PC-3 (cell line): ENCODE results near the gene NLN. TPM values are rescaled to one million over a fixed set of nuclear protein-coding genes. Genes with fewer than 3 reads are reported as not detected.

Experiments used
- ATAC-seq: fragments of 200-7000 bp; cut with Tn5 transposase; 2 replicates; pipeline ENCODE4 v1.9.1; 2020; ENCODE audit warnings: mild to moderate bottlenecking, moderate library complexity
- BruUV-seq: library from RNA; stranded (reverse); fragments of 400-500 nt; replicated peaks from 2 replicates; lab custom pipeline; 2021; lab: Mats Ljungman, UMichigan
- CTCF ChIA-PET: fragments of 300-600 bp; sonication (Branson Sonifier 250); formaldehyde crosslinking; loops from one replicate; lab custom pipeline; 2022; ENCODE audit warnings: antibody characterized with exemption; lab: Charles Lee
- POLR2A ChIA-PET: fragments of 300-600 bp; sonication (Branson Sonifier 250); formaldehyde crosslinking; loops from one replicate; lab custom pipeline; 2022; ENCODE audit warnings: antibody characterized with exemption; ENCODE audit not compliant: unreplicated experiment; lab: Charles Lee
- DNase-seq: peaks from one replicate; pipeline ENCODE4 v3.0.0-alpha.2; 2015
- H2AFZ ChIP-seq: fragments of 300-600 bp; sonication (generic); 2 replicates; pipeline ENCODE4 v1.6.0; 2016; ENCODE audit warnings: antibody characterized with exemption, low read length
- H3F3A ChIP-seq: fragments of 300-600 bp; sonication (generic); one replicate; pipeline ENCODE4 v1.6.0; 2017; ENCODE audit warnings: antibody characterized with exemption, low read length, control low read depth, mild to moderate bottlenecking; ENCODE audit not compliant: unreplicated experiment
- H3K27ac ChIP-seq: fragments of 300-600 bp; sonication (generic); 2 replicates; pipeline ENCODE4 v1.5.1; 2016; ENCODE audit warnings: mild to moderate bottlenecking, low read length
- H3K27me3 ChIP-seq: fragments of 300-600 bp; sonication (generic); 2 replicates; pipeline ENCODE4 v1.6.1; 2016; ENCODE audit warnings: low read length, mixed read lengths
- H3K36me3 ChIP-seq: fragments of 300-600 bp; sonication (generic); 2 replicates; pipeline ENCODE4 v1.6.1; 2016; ENCODE audit warnings: low read depth, mixed run types, low read length, mixed read lengths
- H3K4me1 ChIP-seq: fragments of 300-600 bp; sonication (generic); 2 replicates; pipeline ENCODE4 v1.5.1; 2016; ENCODE audit warnings: low read length; ENCODE audit not compliant: insufficient read depth
- H3K4me2 ChIP-seq: fragments of 300-600 bp; sonication (generic); 2 replicates; pipeline ENCODE4 v1.6.0; 2016; ENCODE audit warnings: low read length
- H3K4me3 ChIP-seq: fragments of 300-600 bp; sonication (generic); 2 replicates; pipeline ENCODE4 v1.5.1; 2016; ENCODE audit warnings: mild to moderate bottlenecking, low read length, mixed read lengths
- H3K79me2 ChIP-seq: fragments of 300-600 bp; sonication (generic); 2 replicates; pipeline ENCODE4 v1.6.1; 2017; ENCODE audit warnings: low read length, mixed read lengths
- H3K9ac ChIP-seq: fragments of 300-600 bp; sonication (generic); 2 replicates; pipeline ENCODE4 v1.6.0; 2016; ENCODE audit warnings: mild to moderate bottlenecking, low read length
- H3K9me2 ChIP-seq: fragments of 300-600 bp; sonication (generic); replicated peaks from 2 replicates; pipeline ENCODE4 v1.6.1; 2016; ENCODE audit warnings: mixed run types, low read length, mixed read lengths
- H3K9me3 ChIP-seq: fragments of 300-600 bp; sonication (generic); 2 replicates; pipeline ENCODE4 v1.6.1; 2016; ENCODE audit warnings: low read length, mixed read lengths
- H4K20me1 ChIP-seq: fragments of 300-600 bp; sonication (generic); 2 replicates; pipeline ENCODE4 v1.6.1; 2016; ENCODE audit warnings: low read length, mixed read lengths
- EZH2 ChIP-seq: fragments of 300-600 bp; sonication (generic); IDR thresholded peaks from one replicate; pipeline ENCODE4 v1.6.1; 2017; ENCODE audit warnings: antibody characterized with exemption, mild to moderate bottlenecking, low read length; ENCODE audit not compliant: unreplicated experiment
- EZH2phosphoT487 ChIP-seq: fragments of 300-600 bp; sonication (generic); IDR thresholded peaks from 2 replicates; pipeline ENCODE4 v1.6.1; 2018; ENCODE audit warnings: mild to moderate bottlenecking, antibody characterized with exemption, low read length, borderline replicate concordance
- intact Hi-C: fragments of 100-400 bp; cut with micrococcal nuclease; formaldehyde crosslinking; loops from 2 replicates; pipeline ENCODE4 v1.9.0; 2023
- total RNA-seq: library from RNA; depleted of rRNA; stranded (reverse); fragments of >200 nt; gene quantifications from 2 replicates; pipeline ENCODE4 v1.2.3, GENCODE V29; 2014
- TF ChIP-seq, protein P1 (sequence below): fragments of 300-600 bp; sonication (generic); conservative IDR thresholded peaks from 2 replicates; pipeline ENCODE4 v1.5.1; 2017; ENCODE audit warnings: antibody characterized with exemption, low read depth, mild to moderate bottlenecking, low read length

The NLN gene
- total RNA-seq, 1 experiment from 2014 or later = 13.6 TPM

DNA sequence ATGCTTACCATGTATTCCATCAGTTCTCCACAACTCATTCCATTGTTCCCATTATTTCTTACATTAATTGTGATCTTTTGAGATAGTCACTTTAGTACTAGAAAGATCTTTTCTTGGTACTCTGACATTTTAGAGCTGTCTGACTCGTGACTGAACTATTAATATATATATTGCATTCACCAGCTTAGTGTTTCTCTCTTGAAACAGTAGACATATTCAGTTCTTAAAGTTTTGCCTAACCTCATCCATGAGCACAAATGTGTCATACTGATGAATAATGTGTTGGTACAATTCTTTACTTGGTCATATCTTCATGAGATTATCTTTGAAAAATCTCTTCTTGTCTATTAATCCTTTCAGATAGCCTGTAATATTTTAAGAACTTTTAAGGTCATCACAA, 74.3 kb downstream of the NLN start:
- Histone ChIP-seq H3K27me3 (no peaks in the 10 kb centered on the region), H3K36me3 (no peaks in the 10 kb centered on the region), H3K27ac (no peak overlapping the region), H2AFZ (no peak overlapping the region), H3K4me3 (no peak overlapping the region), H3F3A (no peaks in the 10 kb centered on the region), H4K20me1 (no peaks in the 10 kb centered on the region), H3K79me2 (no peaks in the 10 kb centered on the region), H3K9me3 (no peaks in the 10 kb centered on the region), H3K4me1 (0 out of 2 replicates have a peak, but pooled peaks cover 4% of the 10 kb centered on the region), H3K9ac (no peak overlapping the region), H3K4me2 (no peak overlapping the region), H3K9me2 (no peaks in the 10 kb centered on the region)
- TF ChIP-seq, protein P1, sequence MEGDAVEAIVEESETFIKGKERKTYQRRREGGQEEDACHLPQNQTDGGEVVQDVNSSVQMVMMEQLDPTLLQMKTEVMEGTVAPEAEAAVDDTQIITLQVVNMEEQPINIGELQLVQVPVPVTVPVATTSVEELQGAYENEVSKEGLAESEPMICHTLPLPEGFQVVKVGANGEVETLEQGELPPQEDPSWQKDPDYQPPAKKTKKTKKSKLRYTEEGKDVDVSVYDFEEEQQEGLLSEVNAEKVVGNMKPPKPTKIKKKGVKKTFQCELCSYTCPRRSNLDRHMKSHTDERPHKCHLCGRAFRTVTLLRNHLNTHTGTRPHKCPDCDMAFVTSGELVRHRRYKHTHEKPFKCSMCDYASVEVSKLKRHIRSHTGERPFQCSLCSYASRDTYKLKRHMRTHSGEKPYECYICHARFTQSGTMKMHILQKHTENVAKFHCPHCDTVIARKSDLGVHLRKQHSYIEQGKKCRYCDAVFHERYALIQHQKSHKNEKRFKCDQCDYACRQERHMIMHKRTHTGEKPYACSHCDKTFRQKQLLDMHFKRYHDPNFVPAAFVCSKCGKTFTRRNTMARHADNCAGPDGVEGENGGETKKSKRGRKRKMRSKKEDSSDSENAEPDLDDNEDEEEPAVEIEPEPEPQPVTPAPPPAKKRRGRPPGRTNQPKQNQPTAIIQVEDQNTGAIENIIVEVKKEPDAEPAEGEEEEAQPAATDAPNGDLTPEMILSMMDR = no peak
- no peak for TF ChIP-seq EZH2
- TF ChIP-seq EZH2phosphoT487 = no peak
- no TSS peak for BruUV-seq
- ChIA-PET CTCF (no interaction called here), POLR2A (no interaction called here)
- peak; percentile 25 for DNase-seq
- intact Hi-C loops = no loop called here
- no peak for ATAC-seq

DNA sequence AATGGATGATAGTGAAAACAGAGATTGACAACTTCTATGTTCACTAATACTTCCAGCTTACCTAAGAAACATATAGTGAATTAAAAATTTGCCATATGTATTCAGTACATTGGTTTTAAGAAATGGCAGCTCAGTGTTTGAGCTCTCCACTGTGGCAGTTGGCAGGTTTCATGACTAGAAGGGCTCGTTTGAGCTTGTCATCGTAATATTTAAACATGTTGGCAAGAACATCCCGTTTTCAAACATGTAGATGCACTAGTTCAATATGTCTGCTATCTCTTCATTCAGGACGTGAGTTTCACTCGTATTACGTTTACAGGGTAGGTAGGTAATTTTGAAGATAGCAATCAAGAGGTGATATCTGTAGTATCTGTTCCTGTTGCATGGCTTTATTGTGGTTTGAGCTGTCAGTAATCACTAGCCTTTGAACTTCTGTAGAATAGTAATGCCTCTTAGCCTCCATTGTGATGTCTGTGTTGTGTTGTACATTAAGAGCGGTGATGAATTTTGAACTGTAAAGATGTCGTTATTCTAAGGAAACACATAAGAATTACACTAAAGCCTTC, 74.8 kb downstream of the NLN start:
- ChIA-PET POLR2A (no interaction called here), CTCF (no interaction called here)
- Histone ChIP-seq H3K4me2 (no peak overlapping the region), H3K9me2 (no peaks in the 10 kb centered on the region), H3K27me3 (no peaks in the 10 kb centered on the region), H3F3A (no peaks in the 10 kb centered on the region), H3K9me3 (no peaks in the 10 kb centered on the region), H3K36me3 (no peaks in the 10 kb centered on the region), H3K27ac (no peak overlapping the region), H3K9ac (no peak overlapping the region), H2AFZ (no peak overlapping the region), H4K20me1 (no peaks in the 10 kb centered on the region), H3K4me1 (0 out of 2 replicates have a peak, but pooled peaks cover 4% of the 10 kb centered on the region), H3K79me2 (no peaks in the 10 kb centered on the region), H3K4me3 (no peak overlapping the region)
- intact Hi-C loops = no loop called here
- BruUV-seq = no TSS peak
- TF ChIP-seq EZH2 = no peak
- TF ChIP-seq EZH2phosphoT487 = no peak
- TF ChIP-seq, protein P1 = no peak
- DNase-seq (no peak), ATAC-seq (no peak)

DNA sequence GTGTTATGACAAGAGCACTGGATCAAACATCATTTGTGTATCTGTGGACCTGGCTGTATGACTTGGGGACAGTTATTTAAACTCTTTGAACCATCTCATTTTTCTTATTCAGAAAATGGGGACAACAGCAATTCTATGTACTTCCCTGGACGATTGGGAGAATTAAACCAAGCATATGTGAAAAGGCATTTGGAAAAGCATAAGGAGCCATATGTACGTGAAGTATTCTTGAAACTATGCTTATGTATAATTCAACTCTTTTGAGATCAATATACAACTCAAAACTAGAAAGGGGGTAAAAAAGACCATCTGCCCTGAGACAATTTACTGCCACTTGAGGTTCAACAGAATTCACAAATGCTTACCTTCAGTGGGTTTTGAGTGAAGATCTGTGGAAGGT, 75.5 kb downstream of the NLN start:
- CTCF ChIA-PET = no interaction called here
- POLR2A ChIA-PET = no interaction called here

More for the DNA sequence above, 75.5 kb downstream of the NLN start:
- no TSS peak for BruUV-seq
- Histone ChIP-seq H3K9me3 (no peaks in the 10 kb centered on the region), H3K4me2 (no peak overlapping the region), H3K27me3 (no peaks in the 10 kb centered on the region), H2AFZ (no peak overlapping the region), H3K4me1 (0 out of 2 replicates have a peak, but pooled peaks cover 4% of the 10 kb centered on the region), H4K20me1 (no peaks in the 10 kb centered on the region), H3K27ac (no peak overlapping the region), H3K9me2 (no peaks in the 10 kb centered on the region), H3K9ac (no peak overlapping the region), H3K79me2 (no peaks in the 10 kb centered on the region), H3K36me3 (0 out of 2 replicates have a peak, but pooled peaks cover under 1% of the 10 kb centered on the region), H3F3A (no peaks in the 10 kb centered on the region), H3K4me3 (no peak overlapping the region)
- ATAC-seq (no peak), DNase-seq (no peak)
- intact Hi-C loops = no loop called here
- TF ChIP-seq EZH2 (no peak), EZH2phosphoT487 (no peak)
- TF ChIP-seq, protein P1 = no peak
